Ishikawa (cell line): ENCODE data around the gene GATAD2B.

Source experiments
- CEBPB ChIP-seq: IDR thresholded peaks from 2 replicates; pipeline ENCODE4 v1.6.1; 2012
- CREB1 ChIP-seq: IDR thresholded peaks from 2 replicates; pipeline ENCODE4 v1.6.1; 2012; ENCODE audit warnings: low read depth
- EGR1 ChIP-seq: IDR thresholded peaks from 2 replicates; pipeline ENCODE4 v1.6.1; 2012
- EP300 ChIP-seq: IDR thresholded peaks from 2 replicates; pipeline ENCODE4 v1.6.1; 2012; ENCODE audit warnings: borderline replicate concordance
- FOXM1 ChIP-seq: IDR thresholded peaks from 2 replicates; pipeline ENCODE4 v1.6.1; 2012; ENCODE audit warnings: low read depth, borderline replicate concordance
- NFIC ChIP-seq: IDR thresholded peaks from 2 replicates; pipeline ENCODE4 v1.6.1; 2012
- RAD21 ChIP-seq: IDR thresholded peaks from 2 replicates; pipeline ENCODE4 v1.6.1; 2012; ENCODE audit warnings: low read depth
- TAF1 ChIP-seq: IDR thresholded peaks from 2 replicates; pipeline ENCODE4 v1.6.1; 2012; ENCODE audit warnings: low read depth, mild to moderate bottlenecking
- TCF12 ChIP-seq: IDR thresholded peaks from 2 replicates; pipeline ENCODE4 v1.6.1; 2012; ENCODE audit warnings: low read depth
- TEAD4 ChIP-seq: IDR thresholded peaks from 2 replicates; pipeline ENCODE4 v1.6.1; 2012
- YY1 ChIP-seq: IDR thresholded peaks from 2 replicates; pipeline ENCODE4 v1.6.1; 2012; ENCODE audit warnings: low read depth
- ZBTB7A ChIP-seq: IDR thresholded peaks from 2 replicates; pipeline ENCODE4 v1.6.1; 2012; ENCODE audit warnings: low read depth
- TF ChIP-seq, protein P1 (sequence below): IDR thresholded peaks from 2 replicates; pipeline ENCODE4 v1.6.1; 2012
- TF ChIP-seq, protein P2 (sequence below): IDR thresholded peaks from 2 replicates; pipeline ENCODE4 v1.6.1; 2012
- TF ChIP-seq, protein P3 (sequence below): IDR thresholded peaks from 2 replicates; pipeline ENCODE4 v1.6.1; 2012; ENCODE audit warnings: low read depth, mild to moderate bottlenecking

GATAD2B gene

DNA sequence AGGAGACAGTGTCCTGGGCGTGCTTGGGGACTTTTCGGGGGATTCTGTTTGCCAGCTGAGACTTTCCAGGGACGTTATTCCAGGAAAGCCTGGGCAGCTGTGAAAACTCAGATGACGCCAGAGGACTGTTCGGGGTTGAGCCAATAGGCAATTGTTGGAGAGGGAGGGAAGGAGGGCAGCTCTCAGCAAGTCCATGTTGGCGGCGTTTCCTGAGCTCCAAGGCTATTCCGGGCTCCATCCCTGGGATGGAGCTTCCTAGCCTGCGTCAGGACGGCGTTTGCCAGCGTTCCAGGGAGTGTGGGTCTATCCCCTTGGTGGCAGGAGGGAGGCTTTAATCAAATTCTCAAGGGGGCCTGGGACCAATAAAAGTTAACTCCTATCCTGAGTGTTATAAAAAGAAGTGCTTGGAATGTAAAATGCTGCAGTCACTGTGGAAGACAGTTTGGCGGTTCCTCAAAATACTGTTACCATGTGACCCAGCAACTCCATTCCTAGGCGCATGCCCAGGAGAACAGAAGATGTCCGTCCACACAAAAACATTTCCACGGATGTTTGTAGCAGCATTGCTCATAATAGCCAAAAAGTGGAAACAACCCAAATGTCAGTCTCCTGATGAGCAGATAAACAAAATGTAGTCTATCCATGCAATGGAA, 132.3 kb downstream of the GATAD2B start:
- TF ChIP-seq TEAD4: no peak
- TF ChIP-seq CEBPB: no peak
- TF ChIP-seq, protein P1, sequence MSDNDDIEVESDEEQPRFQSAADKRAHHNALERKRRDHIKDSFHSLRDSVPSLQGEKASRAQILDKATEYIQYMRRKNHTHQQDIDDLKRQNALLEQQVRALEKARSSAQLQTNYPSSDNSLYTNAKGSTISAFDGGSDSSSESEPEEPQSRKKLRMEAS: no peak
- TF ChIP-seq TCF12: no peak
- no peak for TF ChIP-seq TAF1
- TF ChIP-seq RAD21: no peak
- TF ChIP-seq, protein P2, sequence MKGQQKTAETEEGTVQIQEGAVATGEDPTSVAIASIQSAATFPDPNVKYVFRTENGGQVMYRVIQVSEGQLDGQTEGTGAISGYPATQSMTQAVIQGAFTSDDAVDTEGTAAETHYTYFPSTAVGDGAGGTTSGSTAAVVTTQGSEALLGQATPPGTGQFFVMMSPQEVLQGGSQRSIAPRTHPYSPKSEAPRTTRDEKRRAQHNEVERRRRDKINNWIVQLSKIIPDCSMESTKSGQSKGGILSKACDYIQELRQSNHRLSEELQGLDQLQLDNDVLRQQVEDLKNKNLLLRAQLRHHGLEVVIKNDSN: no peak
- TF ChIP-seq NFIC: no peak
- TF ChIP-seq CREB1: no peak

DNA sequence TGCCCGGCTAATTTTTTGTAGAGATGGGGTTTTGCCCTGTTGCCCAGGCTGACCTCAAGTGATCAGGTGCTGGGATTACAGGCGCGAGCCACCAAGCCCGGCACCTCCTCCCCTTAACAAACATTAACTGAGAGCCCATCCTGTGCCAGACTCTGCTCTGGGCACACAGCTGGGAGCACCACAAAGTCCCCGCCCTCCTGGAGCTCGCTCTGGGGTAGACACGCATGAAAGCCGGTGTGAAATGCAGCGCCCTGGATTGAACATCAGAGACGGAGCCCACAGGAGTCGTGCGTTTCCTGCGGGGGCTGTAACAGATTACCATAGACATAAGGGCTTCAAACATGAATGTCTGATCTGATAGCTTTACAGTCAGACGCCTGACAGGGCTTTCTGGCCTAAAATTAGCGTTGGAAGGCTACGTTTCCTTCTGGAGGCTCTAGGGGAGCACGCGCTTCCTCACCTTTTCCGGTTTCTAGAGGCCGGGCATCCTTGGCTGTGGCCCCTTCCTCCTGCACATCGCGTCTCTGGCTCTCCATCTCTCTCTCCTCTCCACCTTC, 133.2 kb downstream of the GATAD2B start:
- TF ChIP-seq, protein P1: no peak
- TF ChIP-seq RAD21 (no peak; the same call in 1 of the 2 replicates), TCF12 (no peak), TAF1 (no peak), FOXM1 (no peak), EP300 (no peak), ZBTB7A (no peak), EGR1 (no peak), NFIC (no peak), TEAD4 (no peak), CREB1 (no peak), YY1 (no peak), CEBPB (no peak)
- TF ChIP-seq, protein P2: no peak
- TF ChIP-seq, protein P3, sequence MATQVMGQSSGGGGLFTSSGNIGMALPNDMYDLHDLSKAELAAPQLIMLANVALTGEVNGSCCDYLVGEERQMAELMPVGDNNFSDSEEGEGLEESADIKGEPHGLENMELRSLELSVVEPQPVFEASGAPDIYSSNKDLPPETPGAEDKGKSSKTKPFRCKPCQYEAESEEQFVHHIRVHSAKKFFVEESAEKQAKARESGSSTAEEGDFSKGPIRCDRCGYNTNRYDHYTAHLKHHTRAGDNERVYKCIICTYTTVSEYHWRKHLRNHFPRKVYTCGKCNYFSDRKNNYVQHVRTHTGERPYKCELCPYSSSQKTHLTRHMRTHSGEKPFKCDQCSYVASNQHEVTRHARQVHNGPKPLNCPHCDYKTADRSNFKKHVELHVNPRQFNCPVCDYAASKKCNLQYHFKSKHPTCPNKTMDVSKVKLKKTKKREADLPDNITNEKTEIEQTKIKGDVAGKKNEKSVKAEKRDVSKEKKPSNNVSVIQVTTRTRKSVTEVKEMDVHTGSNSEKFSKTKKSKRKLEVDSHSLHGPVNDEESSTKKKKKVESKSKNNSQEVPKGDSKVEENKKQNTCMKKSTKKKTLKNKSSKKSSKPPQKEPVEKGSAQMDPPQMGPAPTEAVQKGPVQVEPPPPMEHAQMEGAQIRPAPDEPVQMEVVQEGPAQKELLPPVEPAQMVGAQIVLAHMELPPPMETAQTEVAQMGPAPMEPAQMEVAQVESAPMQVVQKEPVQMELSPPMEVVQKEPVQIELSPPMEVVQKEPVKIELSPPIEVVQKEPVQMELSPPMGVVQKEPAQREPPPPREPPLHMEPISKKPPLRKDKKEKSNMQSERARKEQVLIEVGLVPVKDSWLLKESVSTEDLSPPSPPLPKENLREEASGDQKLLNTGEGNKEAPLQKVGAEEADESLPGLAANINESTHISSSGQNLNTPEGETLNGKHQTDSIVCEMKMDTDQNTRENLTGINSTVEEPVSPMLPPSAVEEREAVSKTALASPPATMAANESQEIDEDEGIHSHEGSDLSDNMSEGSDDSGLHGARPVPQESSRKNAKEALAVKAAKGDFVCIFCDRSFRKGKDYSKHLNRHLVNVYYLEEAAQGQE: no peak

DNA sequence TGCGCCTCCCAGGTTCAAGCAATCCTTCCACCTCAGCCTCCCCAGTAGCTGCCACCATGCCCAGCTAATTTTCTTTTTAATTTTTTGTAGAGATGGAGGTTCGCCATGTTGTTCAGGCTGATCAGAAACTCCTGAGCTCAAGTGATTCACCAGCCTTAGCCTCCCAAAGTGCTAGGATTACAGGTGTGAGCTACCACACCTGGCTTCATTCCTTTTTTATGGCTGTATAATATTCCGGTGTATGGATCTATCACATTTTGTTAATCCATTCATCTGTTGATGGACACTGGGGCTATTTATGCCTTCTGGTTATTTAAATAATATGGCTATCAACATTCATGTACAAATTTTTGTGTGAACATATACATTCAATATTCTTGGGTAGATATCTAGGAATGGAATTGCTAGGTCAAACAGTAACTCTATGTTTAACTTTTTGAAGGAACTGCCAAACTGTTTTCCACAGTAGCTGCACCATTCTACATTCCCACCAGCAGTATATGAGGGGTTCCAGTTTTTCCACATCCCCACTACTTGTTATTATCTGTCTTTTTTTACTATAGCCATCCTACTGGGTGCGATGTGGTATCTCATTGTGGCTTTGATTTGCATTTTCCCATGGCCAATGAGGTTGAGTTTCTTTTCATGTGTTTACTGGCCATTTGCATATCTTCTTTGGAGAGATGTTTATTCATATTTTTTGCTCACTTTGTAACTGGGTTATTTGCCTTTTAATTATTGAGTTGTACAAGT, 136.6 kb downstream of the GATAD2B start:
- TF ChIP-seq TEAD4 (no peak), TCF12 (no peak), CEBPB (no peak), TAF1 (no peak), EP300 (no peak), ZBTB7A (no peak), YY1 (no peak), FOXM1 (no peak), EGR1 (no peak), NFIC (no peak), RAD21 (no peak), CREB1 (no peak)
- TF ChIP-seq, protein P2: no peak
- TF ChIP-seq, protein P3: no peak
- TF ChIP-seq, protein P1: no peak

DNA sequence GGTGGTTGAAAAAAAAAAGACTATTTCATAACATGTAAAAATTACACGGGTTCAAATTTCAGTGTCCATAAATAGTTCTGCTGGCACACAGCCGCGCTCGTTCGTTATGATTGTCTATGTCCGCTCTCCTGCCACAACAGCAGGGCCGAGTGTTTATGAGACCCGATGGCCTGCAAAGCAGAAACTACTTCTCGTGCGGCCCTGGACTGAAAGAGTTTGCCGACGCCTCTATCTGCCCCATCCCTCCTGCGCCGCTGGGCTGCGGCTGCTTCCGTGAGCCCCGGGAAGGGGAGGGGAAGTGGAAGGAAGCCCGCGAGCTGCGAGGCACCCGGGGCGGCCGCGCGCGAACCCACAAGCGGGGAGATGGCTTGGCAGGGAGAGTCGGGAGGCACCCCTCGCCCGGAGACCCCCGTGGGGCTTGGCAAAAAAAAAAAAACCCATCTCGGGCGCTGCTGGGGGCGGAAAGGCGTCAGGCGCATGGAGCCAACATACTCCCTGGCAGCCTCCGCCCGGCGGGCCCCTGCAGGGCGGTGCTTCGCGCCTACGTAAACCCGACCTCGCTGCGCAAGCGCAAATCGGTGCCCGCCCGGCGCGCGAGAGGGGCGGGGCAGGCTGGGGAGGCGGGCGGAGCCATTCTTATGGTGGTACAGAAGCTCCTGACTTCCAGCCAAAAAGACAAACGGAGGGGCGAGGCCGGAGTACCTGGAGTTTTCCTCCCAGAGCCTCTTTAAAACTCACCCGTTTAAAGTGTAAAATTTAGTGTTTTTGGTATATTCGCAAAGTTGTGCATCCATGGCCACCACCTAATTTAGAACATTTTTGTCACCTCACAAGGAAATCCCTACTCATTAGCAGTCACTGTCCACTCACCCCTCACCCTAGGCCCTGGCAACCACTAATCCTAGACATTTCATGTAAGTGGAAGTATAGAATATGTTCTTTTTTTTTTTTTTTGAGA, 139.3 kb downstream of the GATAD2B start:
- TF ChIP-seq TEAD4: no peak
- 0 out of 2 replicates have a peak, but pooled peaks have one; percentile 56 for TF ChIP-seq YY1
- no peak for TF ChIP-seq ZBTB7A
- TF ChIP-seq, protein P1: peak; percentile 77
- TF ChIP-seq, protein P2: no peak
- no peak for TF ChIP-seq FOXM1
- TF ChIP-seq CREB1: 0 out of 2 replicates have a peak, but pooled peaks have one; percentile 13
- peak; percentile 79 for TF ChIP-seq TAF1
- no peak for TF ChIP-seq EP300
- TF ChIP-seq EGR1: peak; percentile 19; the same call in 1 of the 2 replicates
- TF ChIP-seq TCF12: peak; percentile 53; the same call in 1 of the 2 replicates
- TF ChIP-seq RAD21: peak; percentile 3; the same call in 1 of the 2 replicates
- TF ChIP-seq NFIC: 0 out of 2 replicates have a peak, but pooled peaks have one; percentile 31
- peak; percentile 25; the same call in 1 of the 2 replicates for TF ChIP-seq CEBPB
- TF ChIP-seq, protein P3: no peak
